HepG2 (cell line): Measurements from ENCODE around the gene PRTN3. TPM values are rescaled to one million over a fixed set of nuclear protein-coding genes. Genes with fewer than 3 reads are reported as not detected.

ENCODE experiments used
- ATAC-seq: fragments of 200-7000 bp; cut with Tn5 transposase; 3 replicates; pipeline ENCODE4 v1.9.1; 2020; ENCODE audit warnings: mild to moderate bottlenecking, moderate library complexity
- BruUV-seq: library from RNA; stranded (reverse); fragments of 400-500 nt; replicated peaks from 2 replicates; lab custom pipeline; 2021; lab: Mats Ljungman, UMichigan
- CTCF ChIA-PET: fragments of 300-600 bp; formaldehyde crosslinking; extraction: SDS; loops from one replicate; lab custom pipeline; 2021; ENCODE audit warnings: low total read pairs, inconsistent platforms, low intra/inter-chr PET ratio; lab: Yijun Ruan, JAX
- POLR2A ChIA-PET: fragments of 350-600 bp; sonication (Branson Sonifier 250); formaldehyde crosslinking; loops from one replicate; lab custom pipeline; 2020; ENCODE audit warnings: antibody characterized with exemption, inconsistent platforms; lab: Yijun Ruan, JAX
- DNase-seq: peaks from one replicate; pipeline ENCODE4 v3.0.0-alpha.2; 2015; ENCODE audit warnings: low spot score
- FAIRE-seq: peaks from 3 replicates; lab custom pipeline; 2011; peaks lifted over from hg19 to GRCh38; lab: Jason Lieb, UNC
- H2AFZ ChIP-seq: one replicate; pipeline ENCODE4 v1.6.1; 2011; ENCODE audit warnings: low read length, inconsistent platforms
- H3K27ac ChIP-seq: fragments of 300-600 bp; 3 replicates; pipeline ENCODE4 v1.8.0; 2011; ENCODE audit warnings: mixed run types, mild to moderate bottlenecking, mixed read lengths, low read length, inconsistent platforms; ENCODE audit not compliant: insufficient read depth; ENCODE audit errors: extremely low read length
- H3K27me3 ChIP-seq, 2 experiments: fragments of 200-600 bp in 1 of 2; 2 replicates in 1 of 2; 3 replicates in 1 of 2; pipeline versions ENCODE4 v1.6.0 to v1.8.0; 2011; ENCODE audit warnings: low read length in 2 of 2, mild to moderate bottlenecking in 2 of 2, moderate library complexity in 2 of 2, inconsistent platforms in 1 of 2; ENCODE audit not compliant: insufficient read depth in 2 of 2, control insufficient read depth in 1 of 2
- H3K36me3 ChIP-seq, 2 experiments: fragments of 200-600 bp in 1 of 2; replicated peaks in 1 of 2; 2 replicates in 1 of 2; 3 replicates in 1 of 2; pipeline versions ENCODE4 v1.5.1 to v1.8.0; 2011; ENCODE audit warnings: low read length in 2 of 2, inconsistent platforms in 1 of 2; ENCODE audit not compliant: insufficient read depth in 2 of 2, control insufficient read depth in 1 of 2
- H3K4me1 ChIP-seq: 2 replicates; pipeline ENCODE4 v1.5.1; 2012; ENCODE audit warnings: low read length, inconsistent platforms; ENCODE audit not compliant: insufficient read depth
- H3K4me2 ChIP-seq: 2 replicates; pipeline ENCODE4 v1.6.0; 2011; ENCODE audit warnings: low read depth, low read length, inconsistent platforms
- H3K4me3 ChIP-seq, 3 experiments: fragments of 200-600 bp in 1 of 3; sonication (generic), shearing (Covaris generic) in 1 of 3; replicated peaks in 1 of 3; 2 replicates each; pipeline ENCODE4 v1.5.1; 2011 to 2016; ENCODE audit warnings: low read length in 3 of 3, inconsistent platforms in 2 of 3, low read depth in 2 of 3, mild to moderate bottlenecking in 2 of 3, control low read depth in 1 of 3, mixed read lengths in 1 of 3; ENCODE audit not compliant: insufficient read depth in 1 of 3
- H3K79me2 ChIP-seq: one replicate; pipeline ENCODE4 v1.6.1; 2011; ENCODE audit warnings: low read length, inconsistent platforms; ENCODE audit not compliant: insufficient read depth
- H3K9ac ChIP-seq: 2 replicates; pipeline ENCODE4 v1.6.0; 2011; ENCODE audit warnings: mild to moderate bottlenecking, low read depth, low read length, inconsistent platforms; ENCODE audit not compliant: insufficient read depth
- H3K9me3 ChIP-seq: 2 replicates; pipeline ENCODE4 v1.5.1; 2012; ENCODE audit warnings: mild to moderate bottlenecking, low read length
- H4K20me1 ChIP-seq: 2 replicates; pipeline ENCODE4 v1.6.0; 2011; ENCODE audit warnings: inconsistent platforms, mild to moderate bottlenecking, low read length, moderate library complexity; ENCODE audit not compliant: insufficient read depth
- ETV6 ChIP-seq: sonication (generic); formaldehyde crosslinking; conservative IDR thresholded peaks from 2 replicates; pipeline ENCODE4 v1.4.0; 2020; ENCODE audit warnings: missing genetic modification reagents
- FOXJ3 ChIP-seq: sonication (generic); formaldehyde crosslinking; IDR thresholded peaks from 2 replicates; pipeline ENCODE4 v1.4.0; 2020; ENCODE audit warnings: missing genetic modification reagents, mild to moderate bottlenecking, borderline replicate concordance
- HNRNPL ChIP-seq: fragments of 200-400 bp; formaldehyde crosslinking; IDR thresholded peaks from 2 replicates; pipeline ENCODE4 v1.6.1; 2017; ENCODE audit warnings: mild to moderate bottlenecking, low read depth, low read length
- KAT8 ChIP-seq: IDR thresholded peaks from 2 replicates; pipeline ENCODE4 v1.6.1; 2016; ENCODE audit warnings: missing genetic modification reagents, missing compliant biosample characterization
- KLF13 ChIP-seq: sonication (generic); formaldehyde crosslinking; IDR thresholded peaks from 2 replicates; pipeline ENCODE4 v1.4.0; 2020; ENCODE audit warnings: mild to moderate bottlenecking, missing genetic modification reagents
- NFATC3 ChIP-seq: sonication (generic); formaldehyde crosslinking; IDR thresholded peaks from 2 replicates; pipeline ENCODE4 v1.5.1; 2020; ENCODE audit warnings: mild to moderate bottlenecking, missing genetic modification reagents
- RCOR2 ChIP-seq: IDR thresholded peaks from 2 replicates; pipeline ENCODE4 v1.6.1; 2016; ENCODE audit warnings: missing biosample characterization, missing genetic modification reagents
- ZNF7 ChIP-seq: IDR thresholded peaks from 2 replicates; pipeline ENCODE4 v1.6.1; 2016; ENCODE audit warnings: missing biosample characterization, missing genetic modification reagents
- ZNF775 ChIP-seq: sonication (generic); formaldehyde crosslinking; IDR thresholded peaks from 2 replicates; pipeline ENCODE4 v1.4.0; 2020; ENCODE audit warnings: missing genetic modification reagents, mild to moderate bottlenecking, moderate library complexity, borderline replicate concordance
- WGBS: methylation state at CpG from one replicate; pipeline ENCODE4 v1.1.6; 2017; ENCODE audit warnings: low lambda C conversion rate; 5-methylcytosine and 5-hydroxymethylcytosine counted together
- in situ Hi-C: cut with HindIII; loops from 2 replicates; pipeline ENCODE4 v1.10.0; 2017; ENCODE audit warnings: low pct_unique_long_range_greater_than_20kb; ENCODE audit not compliant: extremely low pct_ligation_motif_present
- intact Hi-C: fragments of 100-400 bp; cut with micrococcal nuclease; formaldehyde crosslinking; loops from one replicate; pipeline ENCODE4 v1.10.0; 2022; ENCODE audit not compliant: unreplicated experiment
- polyA plus RNA-seq, 8 experiments: library from polyadenylated mRNA; depleted of rRNA in 3 of 8; stranded (reverse) in 7 of 8; unstranded in 1 of 8; fragments of >200 nt; fragmentation: Illumina TruSeq in 4 of 8; extraction: Trizol in 4 of 8; gene quantifications; 2 replicates each; pipeline versions ENCODE4 v1.2.1 to v1.2.3, GENCODE V29; 2011 to 2016; ENCODE audit warnings: low read depth in 4 of 8, missing spikeins in 1 of 8, mixed read lengths in 1 of 8; ENCODE audit not compliant: insufficient read depth in 1 of 8
- total RNA-seq, 5 experiments: library from RNA; depleted of rRNA; stranded (reverse); fragments of >200 nt; fragmentation: Illumina TruSeq; extraction: Trizol; gene quantifications; 2 replicates each; pipeline ENCODE4 v1.2.3, GENCODE V29; 2016; ENCODE audit warnings: low read depth in 1 of 5
- TF ChIP-seq, protein P1 (sequence below): sonication (generic); formaldehyde crosslinking; IDR thresholded peaks from 2 replicates; pipeline ENCODE4 v1.8.1; 2022; ENCODE audit warnings: low read depth, mild to moderate bottlenecking, missing genetic modification reagents

Gene PRTN3
- total and polyA plus RNA-seq, 2 of the 13 experiments (the other 11 are each of a cell fraction or from before 2014, with no cell fraction given) = not detected

DNA sequence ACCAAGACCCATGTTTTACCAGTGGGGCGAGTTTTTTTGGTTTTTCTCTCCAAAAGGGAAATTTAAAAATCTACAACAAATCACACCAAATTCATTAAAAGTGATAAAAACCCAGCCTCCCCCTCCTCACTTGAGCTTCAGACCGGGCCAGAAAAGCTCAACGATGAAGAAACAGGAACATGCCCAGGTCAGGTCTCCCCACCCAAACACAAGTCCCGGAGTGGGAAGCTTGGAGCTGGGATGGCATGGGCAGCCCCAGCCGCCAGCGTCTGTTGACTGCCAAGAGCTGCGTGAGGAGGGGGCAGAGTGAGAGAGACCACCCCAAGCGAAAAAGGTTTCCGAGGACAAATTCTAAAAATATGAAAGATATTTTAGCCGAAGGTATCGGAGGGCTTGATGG, 56.2 kb downstream of the PRTN3 start:
- no peaks in the 10 kb centered on the region for H4K20me1 ChIP-seq
- DNase-seq = no peak
- no peaks in the 10 kb centered on the region for H3K9me3 ChIP-seq
- peaks cover 6% of the 10 kb centered on the region for H3K79me2 ChIP-seq
- no peak overlapping the region for H3K4me2 ChIP-seq
- H3K36me3 ChIP-seq = peaks cover 5 to 15% of the 10 kb centered on the region in 2 experiments; a peak in 4 of 5 replicates
- BruUV-seq = TSS peak; percentile 64
- in situ Hi-C loops (no loop called here), intact Hi-C loops (no loop called here)
- no peak for TF ChIP-seq KLF13 (CRISPR knock-in tag)
- no peak for TF ChIP-seq FOXJ3 (CRISPR knock-in tag)
- no peak for TF ChIP-seq RCOR2
- TF ChIP-seq HNRNPL = no peak
- no peak for TF ChIP-seq KAT8 (CRISPR knock-in tag)
- TF ChIP-seq, protein P1, sequence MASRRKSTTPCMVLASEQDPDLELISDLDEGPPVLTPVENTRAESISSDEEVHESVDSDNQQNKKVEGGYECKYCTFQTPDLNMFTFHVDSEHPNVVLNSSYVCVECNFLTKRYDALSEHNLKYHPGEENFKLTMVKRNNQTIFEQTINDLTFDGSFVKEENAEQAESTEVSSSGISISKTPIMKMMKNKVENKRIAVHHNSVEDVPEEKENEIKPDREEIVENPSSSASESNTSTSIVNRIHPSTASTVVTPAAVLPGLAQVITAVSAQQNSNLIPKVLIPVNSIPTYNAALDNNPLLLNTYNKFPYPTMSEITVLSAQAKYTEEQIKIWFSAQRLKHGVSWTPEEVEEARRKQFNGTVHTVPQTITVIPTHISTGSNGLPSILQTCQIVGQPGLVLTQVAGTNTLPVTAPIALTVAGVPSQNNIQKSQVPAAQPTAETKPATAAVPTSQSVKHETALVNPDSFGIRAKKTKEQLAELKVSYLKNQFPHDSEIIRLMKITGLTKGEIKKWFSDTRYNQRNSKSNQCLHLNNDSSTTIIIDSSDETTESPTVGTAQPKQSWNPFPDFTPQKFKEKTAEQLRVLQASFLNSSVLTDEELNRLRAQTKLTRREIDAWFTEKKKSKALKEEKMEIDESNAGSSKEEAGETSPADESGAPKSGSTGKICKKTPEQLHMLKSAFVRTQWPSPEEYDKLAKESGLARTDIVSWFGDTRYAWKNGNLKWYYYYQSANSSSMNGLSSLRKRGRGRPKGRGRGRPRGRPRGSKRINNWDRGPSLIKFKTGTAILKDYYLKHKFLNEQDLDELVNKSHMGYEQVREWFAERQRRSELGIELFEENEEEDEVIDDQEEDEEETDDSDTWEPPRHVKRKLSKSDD (CRISPR knock-in tag) = no peak
- TF ChIP-seq NFATC3 = no peak
- TF ChIP-seq ETV6 = no peak
- TF ChIP-seq ZNF7 (CRISPR knock-in tag) = no peak
- no peak for TF ChIP-seq ZNF775 (CRISPR knock-in tag)
- H3K27me3 ChIP-seq = no peaks in the 10 kb centered on the region
- H2AFZ ChIP-seq = no peak overlapping the region
- H3K27ac ChIP-seq = no peak overlapping the region
- H3K4me1 ChIP-seq = no peaks in the 10 kb centered on the region
- ChIA-PET CTCF (no interaction called here), POLR2A (no interaction called here)
- 94% methylated on average over 11 of the region's 11 CpGs for WGBS
- H3K4me3 ChIP-seq = no peak overlapping the region
- ATAC-seq = no peak
- H3K9ac ChIP-seq = no peak overlapping the region
- no peak for FAIRE-seq
